ENCODE measurements around the gene PRCP.

PRCP gene

DNA sequence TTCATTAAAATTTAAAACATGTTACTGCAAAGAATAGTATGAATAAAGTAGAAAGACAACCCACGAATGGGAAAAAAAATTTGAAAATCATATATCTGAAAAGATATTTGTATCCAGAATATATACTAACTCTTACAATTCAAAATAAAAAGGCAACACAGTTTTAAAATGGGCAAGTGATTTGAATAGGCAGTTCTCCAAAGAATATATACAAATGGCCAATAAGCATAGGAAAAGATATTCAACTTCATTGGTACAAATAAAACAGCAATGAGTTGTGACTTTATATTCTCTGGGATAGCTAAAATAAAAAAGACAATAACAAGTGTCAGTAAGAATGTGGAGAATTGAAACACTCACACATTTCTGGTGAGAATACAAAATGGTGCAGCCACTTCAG lies 125.0 kb downstream of the PRCP start:
- TF ChIP-seq, protein P1, sequence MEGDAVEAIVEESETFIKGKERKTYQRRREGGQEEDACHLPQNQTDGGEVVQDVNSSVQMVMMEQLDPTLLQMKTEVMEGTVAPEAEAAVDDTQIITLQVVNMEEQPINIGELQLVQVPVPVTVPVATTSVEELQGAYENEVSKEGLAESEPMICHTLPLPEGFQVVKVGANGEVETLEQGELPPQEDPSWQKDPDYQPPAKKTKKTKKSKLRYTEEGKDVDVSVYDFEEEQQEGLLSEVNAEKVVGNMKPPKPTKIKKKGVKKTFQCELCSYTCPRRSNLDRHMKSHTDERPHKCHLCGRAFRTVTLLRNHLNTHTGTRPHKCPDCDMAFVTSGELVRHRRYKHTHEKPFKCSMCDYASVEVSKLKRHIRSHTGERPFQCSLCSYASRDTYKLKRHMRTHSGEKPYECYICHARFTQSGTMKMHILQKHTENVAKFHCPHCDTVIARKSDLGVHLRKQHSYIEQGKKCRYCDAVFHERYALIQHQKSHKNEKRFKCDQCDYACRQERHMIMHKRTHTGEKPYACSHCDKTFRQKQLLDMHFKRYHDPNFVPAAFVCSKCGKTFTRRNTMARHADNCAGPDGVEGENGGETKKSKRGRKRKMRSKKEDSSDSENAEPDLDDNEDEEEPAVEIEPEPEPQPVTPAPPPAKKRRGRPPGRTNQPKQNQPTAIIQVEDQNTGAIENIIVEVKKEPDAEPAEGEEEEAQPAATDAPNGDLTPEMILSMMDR (conservative IDR thresholded peaks at IDR 0.05; ENCODE audit: low read depth, low read length) = no peak
- no peak for DNase-seq (ENCODE audit: low read depth)
- no peak overlapping the region for H3K4me3 ChIP-seq (ENCODE audit: low read length)
